Ramos (cell line): ENCODE data around the gene MEGF8.

ENCODE experiments used
- in situ Hi-C: fragments of 300-500 bp; cut with MboI; formaldehyde crosslinking; loops from one replicate; pipeline ENCODE4 v1.14.3; 2022; ENCODE audit warnings: low sequenced_read_pairs; ENCODE audit not compliant: unreplicated experiment

The MEGF8 gene

GRCh38 chr19:42303101-42303464 lies 22.4 kb upstream of the MEGF8 start:
- in situ Hi-C loops, result no loop called here

DNA sequence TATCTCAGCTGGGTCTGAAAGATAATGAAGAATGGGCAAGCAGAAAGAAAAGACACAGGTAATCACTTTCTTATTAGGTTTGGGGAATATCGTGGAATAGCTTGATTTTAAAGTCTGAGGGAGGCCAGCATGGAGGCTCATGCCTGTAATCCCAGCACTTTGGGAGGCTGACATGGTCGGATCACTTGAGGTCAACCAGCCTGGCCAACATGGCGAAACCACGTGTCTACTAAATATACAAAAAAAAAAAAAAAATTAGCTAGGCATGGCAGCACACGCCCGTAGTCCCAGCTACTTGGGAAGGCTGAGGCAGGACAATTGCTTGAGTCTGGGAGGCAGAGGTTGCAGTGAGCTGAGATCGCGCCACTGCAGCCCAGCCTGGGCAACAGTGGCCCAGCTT lies 21.6 kb upstream of the MEGF8 start:
- in situ Hi-C loops, result no loop called here

GRCh38 chr19:42306646-42307045 lies 18.8 kb upstream of the MEGF8 start:
- in situ Hi-C loops, result no loop called here

DNA sequence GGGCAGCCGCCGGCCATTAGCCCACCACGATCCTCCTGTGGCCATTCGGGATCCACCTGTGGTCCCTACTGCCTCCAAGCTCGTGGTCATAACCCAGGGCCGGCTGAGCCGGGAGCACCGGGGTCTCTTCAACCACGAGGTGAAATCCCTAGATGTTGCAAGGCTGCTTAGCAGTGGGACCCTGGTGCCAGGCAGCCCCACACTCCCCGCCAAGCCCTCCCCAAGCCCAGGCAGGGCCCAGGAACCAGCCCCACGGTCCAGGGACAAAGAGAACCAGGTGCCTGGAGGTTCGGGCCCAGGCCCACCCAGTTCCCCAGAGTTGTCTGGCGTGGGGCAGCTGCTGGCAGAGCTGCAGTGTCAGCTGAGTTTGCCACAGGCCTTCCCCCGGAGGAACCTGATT lies 15.7 kb upstream of the MEGF8 start:
- in situ Hi-C loops, result no loop called here

DNA sequence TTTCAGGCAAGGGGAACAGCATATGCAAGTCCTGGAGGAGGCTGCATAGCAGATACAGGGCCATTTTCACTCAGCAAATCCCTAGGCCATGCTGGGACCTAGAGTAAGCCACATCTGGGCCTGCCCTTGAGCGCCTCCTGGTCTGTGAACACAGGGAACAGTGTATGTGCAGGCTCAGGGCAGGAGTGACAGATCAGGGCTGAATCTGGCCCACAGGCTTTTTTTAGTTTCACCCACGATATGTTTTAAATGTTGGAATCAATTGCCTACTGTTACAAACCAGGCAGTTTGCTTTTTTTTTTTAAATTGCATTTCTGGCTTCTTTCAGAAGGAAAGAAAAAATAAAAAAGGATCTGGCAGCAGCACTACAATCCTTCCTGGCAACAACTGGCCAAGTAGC lies 13.8 kb upstream of the MEGF8 start:
- in situ Hi-C loops, result no loop called here

- in situ Hi-C loops, result no loop called here
Observed at GRCh38 chr19:42312370-42312769, 13.1 kb upstream of the MEGF8 start.

- in situ Hi-C loops, result no loop called here
Observed at GRCh38 chr19:42313096-42313839, 12.2 kb upstream of the MEGF8 start, which contains the start of gene TMEM145. TSS of gene TMEM145 (plus strand) at chr19:42313309. CDS start at chr19:42313377, 68 bp downstream.

- in situ Hi-C loops, result no loop called here
Observed at GRCh38 chr19:42313840-42314755, 11.3 kb upstream of the MEGF8 start.

DNA sequence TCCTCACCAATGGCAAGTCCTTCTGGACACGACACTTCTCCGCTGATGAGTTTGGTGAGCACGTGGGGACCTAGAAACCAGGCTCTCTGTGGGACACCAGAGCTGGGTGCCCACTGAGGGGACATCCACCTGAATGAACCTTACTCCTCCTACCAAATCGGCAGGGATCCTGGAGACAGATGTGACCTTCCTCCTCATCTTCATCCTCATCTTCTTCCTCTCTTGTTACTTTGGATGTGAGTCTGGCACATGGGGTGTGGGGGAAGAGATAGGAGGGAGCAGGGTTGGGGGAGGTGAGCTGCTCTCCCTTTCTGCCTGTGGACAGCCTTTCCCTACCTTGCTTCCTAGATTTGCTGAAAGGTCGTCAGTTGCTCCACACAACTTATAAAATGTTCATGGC lies 10.4 kb upstream of the MEGF8 start:
- in situ Hi-C loops, result no loop called here

DNA sequence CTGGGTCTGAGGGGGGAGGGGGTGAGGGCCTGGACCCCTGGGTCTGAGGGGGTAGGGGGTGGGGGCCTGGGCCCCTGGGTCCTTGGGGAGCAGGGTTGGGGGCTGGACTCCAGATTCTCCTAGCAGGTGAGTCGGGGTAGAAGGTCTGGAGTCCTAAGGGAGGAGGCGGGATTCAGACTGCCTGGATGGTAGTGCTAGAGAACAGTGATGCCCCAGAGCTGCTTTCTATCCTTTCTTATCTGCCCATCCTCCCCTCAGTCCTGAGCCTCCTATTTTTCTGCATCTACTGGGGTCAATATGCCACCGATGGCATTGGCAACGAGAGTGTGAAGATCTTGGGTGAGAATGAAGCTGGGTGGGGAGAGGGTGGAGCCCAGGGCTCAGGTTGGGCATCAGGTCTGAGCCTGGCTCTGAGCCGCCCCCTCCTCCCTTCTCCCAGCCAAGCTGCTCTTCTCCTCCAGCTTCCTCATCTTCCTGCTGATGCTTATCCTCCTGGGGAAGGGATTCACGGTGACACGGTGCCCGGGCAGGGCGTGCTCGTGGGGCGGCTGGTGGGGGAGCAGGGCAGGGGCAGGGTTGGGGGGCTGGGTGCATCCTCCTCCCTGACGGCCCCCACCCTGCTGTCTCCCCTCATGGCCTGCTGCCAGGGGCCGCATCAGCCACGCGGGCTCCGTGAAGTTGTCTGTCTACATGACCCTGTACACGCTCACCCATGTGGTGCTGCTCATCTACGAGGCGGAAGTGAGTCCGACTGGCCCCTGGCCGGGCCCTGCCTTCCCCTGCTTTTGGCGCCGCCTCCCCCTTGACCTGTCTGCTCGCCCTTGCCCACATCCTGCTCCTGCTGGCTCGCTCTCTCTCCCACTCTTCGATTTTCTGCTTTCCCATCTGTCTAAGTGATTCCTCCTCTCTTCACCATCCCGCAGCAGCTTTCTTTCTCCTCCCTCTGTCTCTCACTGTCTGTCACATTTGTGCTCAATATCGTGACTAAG lies 8.9 kb upstream of the MEGF8 start:
- in situ Hi-C loops, result no loop called here

- in situ Hi-C loops, result no loop called here
Observed at GRCh38 chr19:42317535-42317934, 7.9 kb upstream of the MEGF8 start.

DNA sequence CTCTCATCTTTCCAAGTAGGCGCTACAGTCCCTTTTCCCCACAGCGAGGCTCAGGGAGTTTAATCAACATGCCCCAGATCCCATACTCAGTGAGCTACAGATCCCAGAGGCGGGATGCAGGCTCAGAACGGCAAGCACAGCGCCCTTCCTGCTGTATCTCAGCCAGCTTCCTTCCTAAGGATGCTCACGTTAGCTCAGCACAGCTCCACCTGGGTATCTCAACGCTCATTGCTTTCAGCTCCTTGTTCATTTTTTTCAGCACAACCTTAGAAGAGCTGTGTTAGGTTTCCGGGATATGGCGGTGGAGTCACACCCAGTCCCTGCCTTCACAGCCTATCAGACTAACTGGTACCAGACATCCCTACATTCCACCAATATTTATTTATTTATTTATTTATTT lies 3.1 kb upstream of the MEGF8 start:
- in situ Hi-C loops, result no loop called here

GRCh38 chr19:42323473-42323851 lies 2.0 kb upstream of the MEGF8 start:
- in situ Hi-C loops, result no loop called here

GRCh38 chr19:42323852-42324654 lies 1.4 kb upstream of the MEGF8 start:
- in situ Hi-C loops, result no loop called here

DNA sequence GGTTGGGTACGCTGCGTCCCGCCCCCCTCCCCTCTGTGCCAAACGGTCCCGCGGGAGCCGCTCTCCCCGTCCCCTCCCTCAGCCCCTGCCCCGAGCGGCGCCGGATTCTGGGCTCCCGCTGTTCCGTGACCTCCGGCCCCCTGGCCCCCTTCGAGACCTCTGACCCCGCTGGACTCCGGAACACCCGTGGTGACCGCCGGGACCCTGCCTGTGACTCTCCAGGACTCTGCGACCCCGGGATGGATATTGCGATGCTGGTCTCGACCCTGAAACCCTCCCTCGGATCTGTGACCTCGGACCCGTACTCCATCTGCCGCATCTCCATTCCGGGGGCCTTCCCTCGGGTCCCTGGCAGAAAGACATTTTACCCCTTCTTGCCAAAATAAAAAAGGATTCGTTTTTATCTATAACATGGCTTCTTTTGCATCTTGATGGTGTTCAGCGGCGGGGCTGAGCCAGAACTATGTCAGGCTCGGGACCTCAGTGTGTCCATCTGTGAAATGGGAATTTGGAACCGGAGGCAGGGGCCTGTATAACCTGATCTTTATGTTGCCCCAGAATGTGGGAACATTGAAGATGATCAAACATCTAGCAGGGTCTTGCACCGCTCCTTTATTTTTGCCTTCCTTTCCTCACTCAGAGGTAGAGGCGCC lies 654 bp upstream of the MEGF8 start:
- in situ Hi-C loops, result no loop called here

- in situ Hi-C loops, result no loop called here
Observed at GRCh38 chr19:42325896-42326771, 699 bp downstream of the MEGF8 start.

DNA sequence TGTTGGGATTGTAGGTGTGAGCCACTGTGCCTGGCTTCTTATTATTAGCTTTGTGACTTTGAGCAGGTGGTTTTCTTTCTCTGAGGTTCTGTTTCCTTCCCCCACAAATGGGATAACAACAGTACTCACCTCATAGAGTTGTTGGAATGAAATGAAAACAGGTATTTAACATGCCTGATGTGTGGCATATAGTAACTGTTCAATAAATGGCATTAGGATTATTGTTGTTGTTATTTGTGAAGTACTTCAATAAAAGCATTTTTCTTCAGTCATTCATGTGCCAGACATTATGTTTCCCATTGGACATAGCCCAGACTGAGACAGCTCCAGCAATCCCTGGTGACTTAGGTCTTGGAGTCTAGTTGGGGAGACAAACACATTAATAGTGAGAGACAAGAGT lies 1.5 kb downstream of the MEGF8 start:
- in situ Hi-C loops, result no loop called here

DNA sequence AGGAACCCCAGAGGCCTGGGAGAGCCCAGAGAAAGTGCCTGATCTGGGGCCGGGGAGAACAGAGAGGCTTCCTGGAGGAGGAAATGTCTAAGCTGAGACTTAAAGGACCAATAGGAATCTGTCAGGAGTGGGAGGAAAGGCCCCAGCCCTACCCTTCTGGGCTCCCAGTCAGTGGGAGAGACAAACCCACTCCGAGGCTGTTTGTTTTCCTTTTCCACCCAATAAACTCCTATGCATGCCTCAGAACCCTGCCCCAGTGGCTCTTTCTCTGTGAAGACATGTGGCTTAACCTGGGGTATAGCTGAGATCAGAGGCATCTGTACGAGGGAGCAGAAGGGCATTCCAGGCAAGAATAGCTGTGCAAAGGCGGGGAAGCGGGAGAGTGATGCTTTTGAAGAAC lies 1.9 kb downstream of the MEGF8 start:
- in situ Hi-C loops, result no loop called here
